T-helper 17 cell (primary cell): Measurements from ENCODE around the gene TNPO2. TPM values are rescaled to one million over a fixed set of nuclear protein-coding genes. Genes with fewer than 3 reads are reported as not detected.

Experiments
- ATAC-seq: fragments of 150-1000 bp; cut with Tn5 transposase; 2 replicates; pipeline ENCODE4 v1.10.0; 2021; ENCODE audit warnings: mild to moderate bottlenecking, moderate library complexity
- DNase-seq, 3 donors: peaks; one replicate each; pipeline versions ENCODE4 v3.0.0 to v3.0.0-alpha.2; 2020 to 2021
- H3K9me3 ChIP-seq: one replicate; pipeline ENCODE4 v1.7.0; 2013; ENCODE audit warnings: low read length, mild to moderate bottlenecking; ENCODE audit not compliant: control insufficient read depth, poor library complexity, severe bottlenecking
- H3K27ac Mint-ChIP-seq: one replicate; pipeline ENCODE4 v1.8.0; 2022; ENCODE audit warnings: mild to moderate bottlenecking, moderate library complexity, mixed read lengths
- H3K27me3 Mint-ChIP-seq: one replicate; pipeline ENCODE4 v1.8.0; 2022; ENCODE audit warnings: mixed read lengths
- H3K36me3 Mint-ChIP-seq: one replicate; pipeline ENCODE4 v1.8.0; 2022; ENCODE audit warnings: low read depth, mixed read lengths
- H3K4me1 Mint-ChIP-seq: one replicate; pipeline ENCODE4 v1.8.0; 2022; ENCODE audit warnings: mild to moderate bottlenecking, mixed read lengths
- H3K4me3 Mint-ChIP-seq: one replicate; pipeline ENCODE4 v1.8.0; 2022; ENCODE audit warnings: mild to moderate bottlenecking, moderate library complexity, mixed read lengths
- total RNA-seq, 4 donors: library from RNA in 2 of 4; stranded (reverse) in 2 of 4; gene quantifications; one replicate each; pipeline ENCODE4 v1.2.3 and lab custom pipeline; 2022 to 2026

The TNPO2 gene
- total RNA-seq, 2 donors from 2014 or later, result 48.6 to 60.0 TPM

GRCh38 chr19:12754465-12755196 is 30.9 kb upstream of the TNPO2 start:
- H3K9me3 ChIP-seq, result no peaks in the 10 kb centered on the region
- Mint-ChIP-seq H3K27ac (no peak overlapping the region), H3K4me1 (peaks cover 8% of the 10 kb centered on the region), H3K27me3 (peaks cover 36% of the 10 kb centered on the region), H3K4me3 (no peak overlapping the region), H3K36me3 (no peaks in the 10 kb centered on the region)
- DNase-seq (no peak), ATAC-seq (no peak)

GRCh38 chr19:12752056-12752781 is 28.5 kb upstream of the TNPO2 start:
- peaks cover 38% of the 10 kb centered on the region for H3K27me3 Mint-ChIP-seq
- H3K27ac Mint-ChIP-seq, result no peak overlapping the region
- H3K9me3 ChIP-seq, result no peaks in the 10 kb centered on the region
- ATAC-seq (no peak), DNase-seq (no peak)
- peaks cover 9% of the 10 kb centered on the region for H3K36me3 Mint-ChIP-seq
- peaks cover 8% of the 10 kb centered on the region for H3K4me1 Mint-ChIP-seq
- H3K4me3 Mint-ChIP-seq, result no peak overlapping the region

- Mint-ChIP-seq H3K4me3 (peak within 1 kb of the TSS; percentile 12), H3K27me3 (peaks cover 38% of the 10 kb centered on the region), H3K36me3 (peaks cover 9% of the 10 kb centered on the region), H3K27ac (peak within 1 kb of the TSS; percentile 72), H3K4me1 (peaks cover 8% of the 10 kb centered on the region)
- DNase-seq, result no peak
- ATAC-seq, result no peak
- no peaks in the 10 kb centered on the region for H3K9me3 ChIP-seq
Measured at GRCh38 chr19:12751635-12752034, 27.9 kb upstream of the TNPO2 start, which contains the start of gene BEST2. Gene BEST2, plus strand, starts transcription at chr19:12751791. Its CDS starts 802 bp downstream, at chr19:12752593.

DNA sequence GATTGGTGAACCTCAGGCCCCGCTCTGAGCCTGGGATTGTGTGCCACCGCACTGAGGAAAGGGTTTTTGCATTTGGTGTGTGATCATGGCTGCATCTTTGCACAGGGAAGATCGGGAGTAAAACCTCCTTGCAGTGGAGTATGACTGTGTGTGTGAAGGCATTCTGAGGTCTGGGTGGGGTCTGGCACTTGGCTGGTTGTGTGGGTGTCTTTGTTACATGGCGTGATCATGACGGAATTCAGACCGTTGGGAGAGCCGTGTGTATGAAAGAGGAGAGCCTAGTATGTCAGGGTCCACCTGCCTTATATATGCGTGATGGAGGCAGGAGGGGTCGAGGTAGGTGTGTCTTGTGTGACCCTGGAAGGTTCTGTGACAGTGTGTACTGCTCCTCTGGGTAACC is 27.1 kb upstream of the TNPO2 start:
- Mint-ChIP-seq H3K4me3 (peak overlapping the region; percentile 12), H3K36me3 (peaks cover 9% of the 10 kb centered on the region), H3K4me1 (peaks cover 8% of the 10 kb centered on the region), H3K27me3 (peaks cover 33% of the 10 kb centered on the region), H3K27ac (peak overlapping the region; percentile 72)
- H3K9me3 ChIP-seq, result no peaks in the 10 kb centered on the region
- DNase-seq, result no peak
- ATAC-seq, result no peak

DNA sequence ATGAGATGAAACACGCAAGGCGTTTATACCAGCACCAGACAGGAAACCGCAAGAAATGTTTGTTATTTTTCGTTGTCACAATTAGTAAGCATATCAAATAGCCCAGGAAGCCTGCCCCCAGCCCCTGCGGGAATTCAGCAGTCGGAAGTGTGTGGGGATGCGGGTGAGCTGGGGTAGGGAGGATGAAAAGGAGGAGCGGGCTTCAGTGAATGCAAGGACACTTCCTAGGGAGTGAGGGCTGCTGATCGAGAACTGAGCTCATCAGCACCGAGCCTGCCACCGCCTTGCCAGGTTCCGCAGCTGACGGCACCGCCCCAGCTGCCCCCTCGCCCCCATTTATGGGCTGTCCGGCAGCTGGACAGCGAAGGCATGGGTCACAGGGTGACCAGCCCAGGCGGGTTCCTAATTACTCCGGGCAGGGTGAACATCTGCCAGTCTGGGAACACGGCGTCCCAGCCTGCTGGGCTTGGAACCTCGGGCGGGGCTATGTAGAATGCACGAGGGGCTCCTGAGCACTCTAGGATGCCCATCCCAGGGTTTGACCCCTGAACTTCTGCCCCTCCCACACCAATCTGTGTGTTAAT is 26.3 kb upstream of the TNPO2 start:
- H3K27me3 Mint-ChIP-seq, result peaks cover 29% of the 10 kb centered on the region
- no peak overlapping the region for H3K4me3 Mint-ChIP-seq
- H3K9me3 ChIP-seq, result no peaks in the 10 kb centered on the region
- peak; percentile 19 for ATAC-seq
- H3K36me3 Mint-ChIP-seq, result peaks cover 9% of the 10 kb centered on the region
- no peak for DNase-seq
- no peak overlapping the region for H3K27ac Mint-ChIP-seq
- H3K4me1 Mint-ChIP-seq, result peaks cover 8% of the 10 kb centered on the region

DNA sequence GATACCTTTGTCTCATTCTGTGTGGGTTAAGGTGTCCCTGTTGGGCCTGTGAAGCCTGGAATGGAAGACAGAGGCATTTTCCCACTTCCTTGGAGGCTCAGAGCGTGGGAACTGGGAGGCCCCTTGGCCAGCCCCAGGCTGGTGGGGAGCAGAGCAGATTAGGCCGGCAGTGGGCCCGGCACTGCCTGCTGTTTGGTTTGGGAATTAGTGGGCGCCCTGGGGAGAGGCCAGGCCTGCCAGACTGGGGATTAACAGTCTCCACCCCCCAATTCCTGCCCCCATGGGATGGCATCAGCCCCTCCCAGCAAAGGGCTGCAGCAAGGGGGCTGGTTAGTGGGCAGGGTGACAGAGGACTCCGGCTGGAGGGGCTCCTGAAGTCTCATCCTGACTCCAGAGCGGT is 24.8 kb upstream of the TNPO2 start:
- ATAC-seq (no peak), DNase-seq (no peak)
- peaks cover 19% of the 10 kb centered on the region for H3K27me3 Mint-ChIP-seq
- H3K36me3 Mint-ChIP-seq, result peaks cover 9% of the 10 kb centered on the region
- no peak overlapping the region for H3K27ac Mint-ChIP-seq
- no peak overlapping the region for H3K4me3 Mint-ChIP-seq
- no peaks in the 10 kb centered on the region for H3K9me3 ChIP-seq
- peaks cover 7% of the 10 kb centered on the region for H3K4me1 Mint-ChIP-seq

GRCh38 chr19:12745166-12745897 is 21.6 kb upstream of the TNPO2 start:
- H3K27ac Mint-ChIP-seq, result no peak overlapping the region
- H3K36me3 Mint-ChIP-seq, result peaks cover 13% of the 10 kb centered on the region
- peaks cover 6% of the 10 kb centered on the region for H3K27me3 Mint-ChIP-seq

DNA sequence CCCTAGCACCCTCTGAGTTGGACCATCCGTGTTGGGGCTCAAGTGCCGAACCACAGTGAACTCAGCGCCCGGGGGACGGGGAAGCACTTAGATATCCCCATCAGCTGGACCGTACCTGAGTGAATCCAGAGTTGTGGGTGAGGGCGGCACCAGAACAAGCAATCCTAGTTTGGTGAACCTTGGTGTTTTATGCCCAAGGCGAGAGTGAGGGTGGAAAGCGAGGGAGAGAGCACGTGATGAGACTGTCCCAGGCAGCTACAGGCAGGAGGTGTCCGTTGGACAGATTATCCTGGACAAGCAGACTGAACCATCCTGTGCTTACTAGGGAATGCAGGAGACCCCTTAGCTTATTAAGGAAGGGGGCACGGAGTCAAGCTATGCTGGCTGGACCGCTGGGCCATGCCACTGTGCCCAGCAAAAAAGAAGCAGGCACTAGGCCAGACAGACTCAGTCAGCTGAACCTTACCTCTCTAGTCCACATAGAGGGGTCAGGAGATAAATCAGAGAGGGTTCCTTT is 14.2 kb upstream of the TNPO2 start:
- H3K9me3 ChIP-seq, result no peaks in the 10 kb centered on the region
- Mint-ChIP-seq H3K36me3 (peaks cover 3% of the 10 kb centered on the region), H3K27me3 (no peaks in the 10 kb centered on the region), H3K4me3 (peak overlapping the region; percentile 99), H3K27ac (peak overlapping the region; percentile 99), H3K4me1 (peaks cover 24% of the 10 kb centered on the region)
- DNase-seq (no peak), ATAC-seq (no peak)

More at GRCh38 chr19:12745166-12745897, 21.6 kb upstream of the TNPO2 start:
- H3K9me3 ChIP-seq, result no peaks in the 10 kb centered on the region
- DNase-seq (no peak), ATAC-seq (no peak)
- no peak overlapping the region for H3K4me3 Mint-ChIP-seq
- peaks cover 6% of the 10 kb centered on the region for H3K4me1 Mint-ChIP-seq

GRCh38 chr19:12736995-12737834 is 13.5 kb upstream of the TNPO2 start, which contains the start of gene GET3:
Gene GET3, plus strand, starts transcription at chr19:12737497. Its CDS starts 9 bp downstream, at chr19:12737506.
- no peaks in the 10 kb centered on the region for H3K27me3 Mint-ChIP-seq
- peaks cover 25% of the 10 kb centered on the region for H3K4me1 Mint-ChIP-seq
- ATAC-seq (peak; percentile 81), DNase-seq (peak; percentile 63 to 66 (median 65))
- H3K4me3 Mint-ChIP-seq, result peak within 1 kb of the TSS; percentile 99
- peak within 1 kb of the TSS; percentile 99 for H3K27ac Mint-ChIP-seq
- no peaks in the 10 kb centered on the region for H3K36me3 Mint-ChIP-seq
- no peaks in the 10 kb centered on the region for H3K9me3 ChIP-seq

DNA sequence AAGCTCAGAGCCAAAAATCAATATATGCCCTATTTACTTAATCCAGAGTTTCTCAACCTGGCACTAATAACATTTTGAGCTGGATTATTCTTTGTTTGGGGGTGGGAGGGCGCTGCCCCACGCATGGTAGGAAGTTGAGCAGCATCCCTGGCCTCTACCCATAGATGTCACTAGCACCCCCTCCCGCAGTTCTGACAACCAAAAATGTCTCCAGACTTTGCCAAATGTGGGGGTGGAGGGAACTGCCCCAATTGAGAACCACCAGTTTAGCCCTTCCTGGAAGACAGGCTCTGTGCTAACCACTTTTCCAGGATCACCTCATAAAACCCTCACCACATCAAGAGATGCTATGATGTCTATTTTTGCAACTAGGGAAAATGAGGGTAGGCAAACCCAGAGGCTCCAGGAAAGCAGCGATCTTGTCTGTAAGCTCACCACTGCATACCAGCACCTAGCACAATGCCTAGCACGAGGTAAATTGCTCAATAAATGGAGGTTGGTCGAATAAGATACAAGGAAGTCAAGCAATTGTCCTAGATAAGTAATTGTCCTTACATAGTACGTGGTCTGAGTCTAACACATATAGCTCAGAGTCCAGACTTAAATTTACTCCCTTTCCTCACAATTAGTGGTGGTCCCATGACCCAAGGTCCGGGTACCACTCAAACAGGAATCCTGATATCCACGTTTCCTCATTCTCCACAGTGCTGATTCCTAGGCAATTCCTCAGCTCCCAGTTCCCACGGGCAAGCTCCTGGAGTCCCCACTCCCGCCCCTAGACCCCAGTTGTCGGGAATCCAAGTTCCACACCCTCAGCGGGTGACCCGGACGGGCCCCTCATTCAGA is 9.9 kb upstream of the TNPO2 start:
- peaks cover 3% of the 10 kb centered on the region for H3K36me3 Mint-ChIP-seq
- no peaks in the 10 kb centered on the region for H3K27me3 Mint-ChIP-seq
- DNase-seq (peak in 2 of 3 donors; percentile 15 to 29), ATAC-seq (no peak)
- H3K27ac Mint-ChIP-seq, result peak overlapping the region; percentile 90
- H3K4me3 Mint-ChIP-seq, result peak overlapping the region; percentile 93
- peaks cover 29% of the 10 kb centered on the region for H3K4me1 Mint-ChIP-seq
- H3K9me3 ChIP-seq, result no peaks in the 10 kb centered on the region

GRCh38 chr19:12731337-12731736 is 7.6 kb upstream of the TNPO2 start:
- no peaks in the 10 kb centered on the region for H3K9me3 ChIP-seq
- H3K4me1 Mint-ChIP-seq, result peaks cover 19% of the 10 kb centered on the region
- DNase-seq (no peak), ATAC-seq (no peak)
- no peak overlapping the region for H3K4me3 Mint-ChIP-seq
- H3K27me3 Mint-ChIP-seq, result no peaks in the 10 kb centered on the region
- H3K36me3 Mint-ChIP-seq, result peaks cover 3% of the 10 kb centered on the region
- H3K27ac Mint-ChIP-seq, result no peak overlapping the region
